K562 (cell line): Measurements from ENCODE around the gene ITGA1. TPM values are rescaled to one million over a fixed set of nuclear protein-coding genes. Genes with fewer than 3 reads are reported as not detected.

Experiments
- ATAC-seq: fragments of 200-7000 bp; cut with Tn5 transposase; 3 replicates; pipeline ENCODE4 v1.9.1; 2020; ENCODE audit warnings: moderate library complexity
- BruUV-seq: library from RNA; stranded (reverse); fragments of 400-500 nt; replicated peaks from 2 replicates; lab custom pipeline; 2021; lab: Mats Ljungman, UMichigan
- CTCF ChIA-PET: fragments of 300-600 bp; formaldehyde crosslinking; extraction: SDS; loops from one replicate; lab custom pipeline; 2021; ENCODE audit warnings: low intra/inter-chr PET ratio; lab: Yijun Ruan, JAX
- POLR2A ChIA-PET: fragments of 300-600, 350-650 bp; sonication (Branson Sonifier 250); formaldehyde crosslinking; extraction: SDS; loops from one replicate; lab custom pipeline; 2021; ENCODE audit warnings: antibody characterized with exemption, inconsistent platforms; lab: Yijun Ruan, JAX
- DNase-seq, 4 experiments: peaks; one replicate each; pipeline versions ENCODE4 v3.0.0 to v3.0.0-alpha.2; 2011 to 2018; ENCODE audit warnings: low spot score in 3 of 4, mixed read lengths in 3 of 4; ENCODE audit errors: extremely low read depth in 1 of 4
- FAIRE-seq: peaks from 2 replicates; lab custom pipeline; 2011; peaks lifted over from hg19 to GRCh38; lab: Jason Lieb, UNC
- H2AFZ ChIP-seq: 2 replicates; pipeline ENCODE4 v1.6.0; 2011; ENCODE audit warnings: low read depth, low read length, control low read depth, inconsistent platforms
- H3K27ac ChIP-seq: fragments of 200-600 bp; 3 replicates; pipeline ENCODE4 v1.8.0; 2011; ENCODE audit warnings: low read depth, mild to moderate bottlenecking, control low read depth, inconsistent platforms, low read length, moderate library complexity, mixed read lengths; ENCODE audit errors: extremely low read depth
- H3K27me3 ChIP-seq, 2 experiments: fragments of 300-600 bp in 1 of 2; 2 replicates in 1 of 2; 3 replicates in 1 of 2; pipeline versions ENCODE4 v1.6.0 to v1.8.0; 2011; ENCODE audit warnings: inconsistent platforms in 2 of 2, low read length in 2 of 2, mild to moderate bottlenecking in 1 of 2, mixed read lengths in 1 of 2, moderate library complexity in 1 of 2; ENCODE audit not compliant: control insufficient read depth in 2 of 2, insufficient read depth in 2 of 2
- H3K36me3 ChIP-seq: fragments of 300-600 bp; 3 replicates; pipeline ENCODE4 v1.8.0; 2011; ENCODE audit warnings: mild to moderate bottlenecking, low read length, inconsistent platforms; ENCODE audit not compliant: control insufficient read depth, insufficient read depth
- H3K4me1 ChIP-seq, 2 experiments: fragments of 200-600 bp in 1 of 2; replicated peaks in 1 of 2; 2 replicates in 1 of 2; 3 replicates in 1 of 2; pipeline versions ENCODE4 v1.5.1 to v1.8.0; 2011; ENCODE audit warnings: inconsistent platforms in 2 of 2, low read length in 2 of 2, mild to moderate bottlenecking in 1 of 2, mixed read lengths in 1 of 2, moderate library complexity in 1 of 2; ENCODE audit not compliant: control insufficient read depth in 2 of 2, insufficient read depth in 2 of 2
- H3K4me2 ChIP-seq: 2 replicates; pipeline ENCODE4 v1.6.1; 2011; ENCODE audit warnings: low read length, control low read depth, inconsistent platforms, mixed read lengths; ENCODE audit not compliant: insufficient read depth
- H3K4me3 ChIP-seq: fragments of 200-600 bp; sonication (generic), shearing (Covaris generic); 2 replicates; pipeline ENCODE4 v1.5.1; 2016; ENCODE audit warnings: control low read depth, inconsistent platforms
- H3K79me2 ChIP-seq: fragments of 200-600 bp; 3 replicates; pipeline ENCODE4 v1.8.0; 2011; ENCODE audit warnings: low read length, inconsistent platforms; ENCODE audit not compliant: control insufficient read depth, insufficient read depth
- H3K9ac ChIP-seq, 2 experiments: 2 replicates each; pipeline versions ENCODE4 v1.6.0 to v1.6.1; 2011; ENCODE audit warnings: low read depth in 2 of 2, low read length in 2 of 2, control low read depth in 1 of 2, inconsistent platforms in 1 of 2, mild to moderate bottlenecking in 1 of 2, mixed read lengths in 1 of 2; ENCODE audit not compliant: insufficient read depth in 1 of 2
- H3K9me1 ChIP-seq: one replicate; pipeline ENCODE4 v1.6.0; 2011; ENCODE audit warnings: inconsistent platforms, mild to moderate bottlenecking, low read length, moderate library complexity; ENCODE audit not compliant: control insufficient read depth, insufficient read depth
- H3K9me3 ChIP-seq: replicated peaks from 2 replicates; pipeline ENCODE4 v1.5.1; 2011; ENCODE audit warnings: low read depth, low read length, inconsistent platforms; ENCODE audit not compliant: control insufficient read depth, insufficient read depth
- H4K20me1 ChIP-seq: replicated peaks from 2 replicates; pipeline ENCODE4 v1.6.1; 2011; ENCODE audit warnings: low read length, inconsistent platforms, mixed read lengths; ENCODE audit not compliant: control insufficient read depth, insufficient read depth
- DNMT1 ChIP-seq: fragments of 450-650 bp; IDR thresholded peaks from 2 replicates; pipeline ENCODE4 v1.6.1; 2016; ENCODE audit warnings: antibody characterized with exemption, mild to moderate bottlenecking
- HDAC3 ChIP-seq: fragments of 450-650 bp; IDR thresholded peaks from 2 replicates; pipeline ENCODE4 v1.6.1; 2018; ENCODE audit warnings: borderline replicate concordance, mild to moderate bottlenecking, moderate library complexity; ENCODE audit not compliant: partially characterized antibody
- MEIS2 ChIP-seq: fragments of 450-650 bp; IDR thresholded peaks from 2 replicates; pipeline ENCODE4 v1.6.1; 2014; ENCODE audit warnings: mild to moderate bottlenecking; ENCODE audit not compliant: partially characterized antibody
- NFRKB ChIP-seq: fragments of 450-650 bp; IDR thresholded peaks from 2 replicates; pipeline ENCODE4 v1.6.1; 2016; ENCODE audit warnings: low read depth
- RNF2 ChIP-seq: sonication (generic); IDR thresholded peaks from 2 replicates; pipeline ENCODE4 v1.6.1; 2016
- SIN3A ChIP-seq, 2 experiments: fragments of 150-350 bp in 1 of 2; IDR thresholded peaks; 2 replicates each; pipeline ENCODE4 v1.6.1; 2011 to 2016; ENCODE audit warnings: borderline replicate concordance in 2 of 2, low read depth in 2 of 2, low read length in 2 of 2, mild to moderate bottlenecking in 2 of 2, moderate library complexity in 2 of 2; ENCODE audit not compliant: control insufficient read depth in 1 of 2
- WGBS: fragments of 100-300 bp; shearing (Covaris generic); methylation state at CpG from one replicate; pipeline ENCODE4 v1.1.6; 2016; ENCODE audit warnings: low coverage, mixed read lengths; ENCODE audit not compliant: insufficient coverage; ENCODE audit errors: missing lambda C conversion rate; 5-methylcytosine and 5-hydroxymethylcytosine counted together
- in situ Hi-C: fragments of 300-500 bp; cut with MboI; formaldehyde crosslinking; loops from 4 replicates; pipeline ENCODE4 v1.15.0; 2018; ENCODE audit warnings: inconsistent platforms, mixed read lengths
- intact Hi-C: fragments of 100-400 bp; cut with micrococcal nuclease; formaldehyde crosslinking; loops from 2 replicates; pipeline ENCODE4 v1.14.2; 2022
- polyA plus RNA-seq, 8 experiments: library from polyadenylated mRNA; depleted of rRNA in 4 of 8; stranded (reverse) in 5 of 8; unstranded in 3 of 8; fragments of >200 nt; fragmentation: Nextera tagmentation in 2 of 8; fragmentation: Illumina TruSeq in 1 of 8; extraction: Ambion mirVana in 2 of 8; extraction: Trizol in 1 of 8; gene quantifications; 2 replicates each; pipeline versions ENCODE4 v1.2.1 to v1.2.3, GENCODE V29; 2011 to 2014; ENCODE audit warnings: inconsistent platforms in 1 of 8, missing spikeins in 1 of 8
- total RNA-seq, 7 experiments: library from RNA; depleted of rRNA in 6 of 7; stranded (reverse); fragments of >200 nt in 6 of 7; fragmentation: Illumina TruSeq in 2 of 7; extraction: Trizol in 2 of 7; gene quantifications; 2 replicates each; pipeline versions ENCODE4 v1.2.1 to v1.2.3, GENCODE V29; 2011 to 2021; ENCODE audit warnings: low replicate concordance in 1 of 7
- TF ChIP-seq, protein P1 (sequence below): sonication (generic); formaldehyde crosslinking; IDR thresholded peaks from 2 replicates; pipeline ENCODE4 v1.8.0; 2022; ENCODE audit warnings: missing genetic modification reagents, mild to moderate bottlenecking, borderline replicate concordance

The ITGA1 gene
- total and polyA plus RNA-seq, 9 of the 15 experiments (the other 6 are each of a cell fraction or from before 2014, with no cell fraction given): 0.04 to 0.22 TPM; not detected in 7

DNA sequence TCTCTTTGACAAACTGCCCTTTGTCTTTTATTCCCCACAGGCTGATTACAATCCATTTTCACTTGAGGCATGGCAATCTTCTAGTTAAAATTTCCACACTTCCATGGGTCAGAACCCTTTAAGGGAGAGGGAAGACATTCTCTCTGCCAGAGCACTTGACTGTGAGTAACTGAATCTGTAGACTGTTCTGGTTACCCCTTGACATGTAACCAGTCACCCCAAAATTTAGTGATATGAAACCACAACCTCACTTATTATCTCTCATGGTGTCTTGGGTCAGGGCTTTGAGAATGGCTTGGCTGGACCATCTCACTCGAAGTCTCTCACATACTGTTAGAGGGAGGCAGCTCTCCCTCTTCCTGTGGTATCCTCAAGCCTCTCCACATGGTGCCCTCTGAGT lies 215.4 kb downstream of the ITGA1 start:
- H4K20me1 ChIP-seq: no peaks in the 10 kb centered on the region
- H3K79me2 ChIP-seq: no peaks in the 10 kb centered on the region
- POLR2A ChIA-PET: no interaction called here
- TF ChIP-seq NFRKB (no peak), SIN3A (IDR thresholded peaks at IDR 0.05; ENCODE audit: borderline replicate concordance in 2 of 2, control insufficient read depth in 1 of 2, low read depth in 2 of 2, low read length in 2 of 2) (no peak), MEIS2 (no peak), HDAC3 (no peak), DNMT1 (no peak), RNF2 (no peak)
- TF ChIP-seq, protein P1, sequence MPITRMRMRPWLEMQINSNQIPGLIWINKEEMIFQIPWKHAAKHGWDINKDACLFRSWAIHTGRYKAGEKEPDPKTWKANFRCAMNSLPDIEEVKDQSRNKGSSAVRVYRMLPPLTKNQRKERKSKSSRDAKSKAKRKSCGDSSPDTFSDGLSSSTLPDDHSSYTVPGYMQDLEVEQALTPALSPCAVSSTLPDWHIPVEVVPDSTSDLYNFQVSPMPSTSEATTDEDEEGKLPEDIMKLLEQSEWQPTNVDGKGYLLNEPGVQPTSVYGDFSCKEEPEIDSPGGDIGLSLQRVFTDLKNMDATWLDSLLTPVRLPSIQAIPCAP (CRISPR knock-in tag): no peak
- H3K4me2 ChIP-seq: no peak overlapping the region
- no peak overlapping the region for H3K9ac ChIP-seq
- no peaks in the 10 kb centered on the region for H3K36me3 ChIP-seq
- H3K9me3 ChIP-seq: no peaks in the 10 kb centered on the region
- CTCF ChIA-PET: no interaction called here
- FAIRE-seq (no peak), ATAC-seq (no peak), DNase-seq (no peak)
- H3K4me3 ChIP-seq: no peak overlapping the region
- intact Hi-C loops (no loop called here), in situ Hi-C loops (no loop called here)
- no peak overlapping the region for H3K27ac ChIP-seq
- no peak overlapping the region for H2AFZ ChIP-seq
- H3K27me3 ChIP-seq: no peaks in the 10 kb centered on the region
- H3K9me1 ChIP-seq: no peaks in the 10 kb centered on the region
- WGBS: 0% methylated on average over 1 of the region's 1 CpG
- no TSS peak for BruUV-seq
- no peaks in the 10 kb centered on the region for H3K4me1 ChIP-seq
